Epidermal melanocyte (primary cell): Measurements from ENCODE around the gene OAT.
"Not testable (repeated sequence)": the region's sequence is repeated elsewhere in the genome, so short reads cannot be mapped to it uniquely, and the experiment has no call there.

Experiments
- DNase-seq: peaks from one replicate; pipeline ENCODE4 v3.0.0; 2011; ENCODE audit warnings: low spot score; ENCODE audit not compliant: insufficient read length

OAT gene

DNA sequence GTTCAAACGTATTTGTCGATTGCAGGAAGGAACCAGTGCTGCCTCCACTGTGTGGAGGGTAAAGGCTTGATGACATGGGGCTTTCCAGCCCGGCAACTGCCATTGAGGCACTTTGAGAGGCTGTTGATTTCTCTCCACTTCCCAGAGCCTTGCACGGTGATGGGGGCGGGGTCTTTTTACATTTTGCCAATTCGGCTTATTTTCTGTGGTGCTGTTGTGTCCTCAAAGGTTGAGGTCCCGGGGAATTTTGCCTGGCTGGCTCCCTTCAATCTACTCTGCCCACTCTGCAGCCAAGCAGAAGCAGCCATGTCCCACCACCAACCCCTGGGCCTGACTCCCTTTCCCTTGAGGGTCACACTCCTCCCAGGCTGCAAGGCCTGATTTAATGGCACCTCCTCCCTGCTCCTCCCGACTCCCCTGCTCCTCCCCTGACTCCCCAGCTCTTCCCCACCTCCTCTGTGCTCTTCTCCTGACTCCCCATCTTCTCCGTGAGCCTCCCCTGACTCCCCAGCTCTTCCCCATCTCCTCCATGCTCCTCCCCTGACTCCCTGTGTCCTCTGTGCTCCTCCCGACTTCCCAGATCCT, 39.0 kb downstream of the OAT start:
- no peak for DNase-seq

DNA sequence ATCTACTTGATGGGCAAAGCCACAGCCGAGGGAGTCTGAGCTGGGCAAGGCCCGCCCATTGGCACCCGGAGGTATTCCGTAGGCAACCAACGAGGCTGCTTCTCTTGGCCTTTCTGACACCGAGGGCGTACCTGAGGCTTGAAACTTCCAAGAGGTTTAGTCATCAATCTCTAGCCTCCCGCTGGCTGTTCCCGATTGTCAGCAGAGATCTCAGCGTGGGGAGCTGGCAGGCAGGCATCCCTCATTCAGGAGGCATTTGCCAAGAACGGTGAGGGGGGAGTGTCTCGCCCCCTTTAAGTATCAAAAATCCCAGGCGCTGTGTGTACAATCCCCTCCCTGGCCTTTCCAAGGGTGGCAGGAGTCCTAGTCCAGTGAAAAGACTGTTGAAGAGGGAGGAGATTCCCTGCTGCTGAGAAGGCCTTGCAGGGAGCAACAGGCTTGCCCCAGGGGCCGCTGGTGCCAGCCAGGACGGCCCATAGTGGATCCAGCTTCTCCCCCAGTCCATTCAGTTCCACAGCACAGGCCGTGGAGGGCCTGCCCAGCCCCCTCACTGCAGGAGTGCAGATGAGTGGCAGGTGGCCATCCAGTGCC, 39.7 kb downstream of the OAT start:
- DNase-seq, result no peak

DNA sequence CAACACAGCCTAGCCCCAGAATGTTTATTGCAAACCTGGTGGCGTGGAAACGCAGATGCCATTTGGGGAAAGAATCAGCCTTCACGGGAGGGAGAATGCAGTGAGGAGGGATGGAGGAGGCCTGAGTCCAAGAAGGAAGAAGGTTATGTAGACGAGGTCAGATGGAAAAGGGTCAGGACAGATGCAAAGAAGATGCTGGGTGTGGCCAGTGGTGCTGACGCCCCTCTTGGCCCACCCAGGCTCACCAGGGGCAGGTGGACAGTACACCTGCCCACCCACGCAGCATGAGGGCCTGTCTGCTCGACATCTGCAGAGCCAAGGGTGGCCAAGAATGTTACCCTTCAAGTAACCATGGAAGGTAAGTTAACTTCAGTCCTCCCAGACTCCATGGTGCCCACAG, 40.5 kb downstream of the OAT start:
- DNase-seq, result no peak

DNA sequence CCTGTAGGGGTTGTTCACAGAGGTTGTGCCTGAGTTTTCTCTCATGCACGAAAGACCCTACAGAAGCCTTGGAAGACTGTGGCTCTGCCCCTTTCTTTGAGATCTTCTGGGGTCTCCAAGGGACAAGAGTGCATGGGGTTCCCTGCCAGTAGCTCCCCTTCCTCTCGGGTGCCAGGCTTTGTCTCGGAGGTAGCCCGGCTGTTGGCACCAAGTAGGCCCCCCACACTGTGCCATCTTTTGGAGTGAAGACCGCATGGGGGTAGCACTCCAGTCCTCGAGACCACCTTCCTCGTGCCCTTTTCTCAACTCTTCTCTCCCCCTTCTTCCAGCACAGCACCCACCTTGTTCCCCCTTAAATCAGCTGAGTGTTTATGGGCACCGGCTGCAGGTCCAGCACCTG, 41.6 kb downstream of the OAT start:
- DNase-seq, result no peak

DNA sequence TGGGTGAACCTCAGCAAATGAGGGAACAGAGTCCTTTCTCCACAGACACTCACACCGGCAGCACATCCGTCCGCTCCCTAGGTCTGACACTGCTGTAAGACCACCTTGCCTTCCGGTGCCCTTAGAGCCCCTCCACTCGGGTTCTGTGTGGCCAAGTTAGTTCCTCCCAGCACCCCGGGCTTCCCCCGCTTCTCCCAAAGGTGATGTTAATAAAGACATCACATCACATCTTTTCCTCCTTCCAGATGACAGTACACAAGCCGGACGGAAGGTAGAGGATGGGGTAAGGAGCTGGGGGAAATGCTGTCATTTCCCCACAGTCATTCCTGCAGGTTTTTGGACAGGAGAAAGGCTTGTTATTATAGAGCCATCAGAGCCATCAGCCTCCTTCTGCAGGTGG, 42.3 kb downstream of the OAT start:
- no peak for DNase-seq

DNA sequence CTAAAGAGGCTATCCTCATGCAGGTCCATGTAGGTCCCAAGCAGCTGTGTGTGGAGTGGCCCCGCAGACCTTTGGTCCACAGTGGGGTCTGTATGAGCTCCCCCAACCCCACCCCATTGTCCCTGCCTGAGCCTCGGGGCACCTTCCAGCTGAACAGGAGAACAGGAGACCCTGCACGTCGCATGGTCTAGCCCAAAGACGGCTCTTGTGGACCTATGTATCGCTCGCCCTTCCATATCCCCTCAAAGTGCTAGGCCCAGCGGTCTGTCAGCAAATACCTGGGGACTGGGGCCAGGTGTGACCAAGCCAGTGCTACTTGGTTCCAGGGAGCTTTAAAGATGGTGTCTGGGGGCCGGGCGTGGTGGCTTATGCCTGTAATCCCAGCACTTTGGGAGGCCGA, 43.0 kb downstream of the OAT start:
- DNase-seq, result no peak

DNA sequence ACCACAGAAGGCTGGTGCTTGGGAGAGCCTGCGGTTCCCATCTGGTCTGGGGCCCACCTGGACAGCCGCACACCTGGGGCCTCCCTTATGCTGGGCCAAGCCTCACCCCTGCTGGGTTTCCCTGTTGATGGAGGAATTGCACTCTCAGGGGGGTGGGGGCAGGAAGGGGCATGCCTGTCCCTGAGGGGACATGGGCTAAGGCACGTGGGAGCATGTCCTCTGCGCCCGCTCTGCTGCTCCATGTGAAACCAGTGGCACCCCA, 43.4 kb downstream of the OAT start:
- no peak for DNase-seq

DNA sequence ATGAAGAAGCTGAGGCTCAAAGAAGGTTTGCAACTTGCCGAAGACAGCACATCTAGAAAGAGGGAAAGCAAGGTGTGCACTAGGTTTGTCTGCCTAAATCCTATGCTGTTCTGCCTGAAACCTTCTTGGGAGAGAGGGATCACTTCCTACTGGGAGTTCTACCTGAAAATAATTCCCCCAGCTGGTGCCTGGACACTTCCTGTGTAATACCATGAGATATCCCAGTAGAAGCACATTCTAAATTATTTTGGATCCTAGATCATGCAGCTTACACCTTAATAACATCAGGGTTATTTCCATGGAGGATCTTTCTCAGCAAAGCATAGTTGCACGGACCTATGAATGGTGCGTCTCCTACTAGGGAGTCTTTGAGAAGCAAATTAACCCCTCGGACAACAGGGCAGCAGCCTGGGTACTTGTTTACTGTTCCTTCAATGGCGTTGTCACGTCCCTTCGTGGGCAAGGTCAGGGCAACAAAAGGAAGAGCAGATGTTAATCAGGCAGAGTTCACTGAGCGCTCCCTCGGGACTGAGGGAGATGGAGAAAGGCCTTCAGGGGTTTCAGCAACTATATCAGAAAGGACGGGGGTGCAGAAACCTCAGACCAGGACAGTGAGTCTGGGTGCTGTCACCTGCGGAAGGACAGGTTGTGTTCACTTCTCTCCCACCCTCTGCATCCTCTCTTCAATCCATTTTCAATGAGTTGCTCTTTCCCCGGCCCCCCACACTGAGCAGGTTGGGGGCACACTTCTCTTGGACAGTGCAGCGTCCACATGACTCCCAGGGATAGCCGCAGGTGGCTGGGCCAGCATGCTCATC, 44.0 kb downstream of the OAT start:
- no peak for DNase-seq

DNA sequence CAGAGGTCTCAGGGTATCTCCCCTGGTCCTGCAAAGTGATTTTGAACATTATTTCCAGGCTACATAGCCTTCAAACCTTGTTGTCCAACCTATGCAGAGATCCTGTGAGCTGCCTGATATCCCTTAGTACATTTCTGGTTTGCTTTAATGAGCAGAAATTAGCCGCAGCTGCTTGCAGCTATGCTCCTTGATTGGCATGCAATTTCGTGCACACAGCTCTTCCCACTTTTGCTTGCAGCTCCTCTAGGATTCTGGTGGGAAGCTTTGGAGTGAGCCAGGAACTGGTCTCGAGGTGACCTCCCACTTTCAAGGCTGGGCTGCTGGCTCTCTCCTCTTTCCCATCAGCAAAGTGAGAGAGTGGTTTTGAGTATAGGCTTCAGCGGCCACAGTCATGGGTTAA, 45.8 kb downstream of the OAT start:
- no peak for DNase-seq

DNA sequence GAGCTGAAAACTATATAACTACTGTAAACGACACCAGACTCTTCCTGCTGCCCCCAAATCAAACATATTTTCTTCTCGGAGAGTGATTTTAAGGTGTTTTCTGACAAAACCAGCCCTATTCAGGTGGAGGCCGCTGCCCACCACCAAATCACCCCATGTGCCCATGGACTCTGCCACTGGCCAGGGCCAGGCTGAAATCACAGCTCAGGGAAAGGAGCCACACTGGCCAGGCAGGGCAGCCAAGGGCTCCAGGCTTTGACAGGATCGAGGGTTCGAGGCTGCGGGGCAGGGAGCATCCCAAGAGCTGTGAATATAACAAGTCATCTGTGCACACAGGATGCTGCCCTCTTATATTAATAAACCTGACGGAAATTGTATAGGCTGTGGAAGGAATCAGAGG, 48.3 kb downstream of the OAT start:
- no peak for DNase-seq

DNA sequence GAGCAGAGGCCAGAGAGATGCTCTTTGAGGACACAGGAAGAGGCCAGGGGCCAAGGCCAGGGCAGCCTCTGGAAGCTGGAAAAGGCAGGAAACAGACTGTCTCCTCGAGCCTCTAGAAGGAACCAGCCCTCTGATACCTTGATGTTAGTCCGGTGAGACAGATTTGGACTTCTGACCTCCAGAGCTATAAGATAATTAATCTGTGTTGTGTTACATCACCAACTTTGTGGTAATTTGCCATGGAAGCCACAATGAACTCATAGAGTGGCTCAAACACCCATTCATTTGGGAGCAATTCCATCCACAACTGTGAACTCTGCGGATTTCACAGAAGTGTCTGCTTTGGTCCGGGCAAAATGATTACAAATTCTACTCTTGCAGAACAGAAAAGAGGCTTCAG, 48.7 kb downstream of the OAT start:
- DNase-seq, result no peak

DNA sequence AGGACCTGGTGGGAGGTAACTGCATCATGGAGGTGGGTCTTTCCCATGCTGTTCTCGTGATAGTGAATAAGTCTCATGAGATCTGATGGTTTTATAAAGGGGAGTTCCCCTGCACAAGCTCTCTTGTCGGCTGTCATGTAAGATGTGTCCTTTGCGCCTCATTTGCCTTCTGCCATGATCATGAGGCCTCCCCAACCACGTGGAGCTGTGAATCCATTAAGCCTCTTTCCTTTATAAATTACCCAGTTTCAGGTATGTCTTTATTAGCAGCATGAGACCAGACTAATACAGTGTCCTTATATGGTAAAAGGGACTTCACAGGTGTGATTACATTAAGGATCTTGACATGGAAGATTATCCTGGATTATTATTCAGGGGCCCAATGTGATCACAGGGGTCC, 49.2 kb downstream of the OAT start:
- not testable (repeated sequence) for DNase-seq

DNA sequence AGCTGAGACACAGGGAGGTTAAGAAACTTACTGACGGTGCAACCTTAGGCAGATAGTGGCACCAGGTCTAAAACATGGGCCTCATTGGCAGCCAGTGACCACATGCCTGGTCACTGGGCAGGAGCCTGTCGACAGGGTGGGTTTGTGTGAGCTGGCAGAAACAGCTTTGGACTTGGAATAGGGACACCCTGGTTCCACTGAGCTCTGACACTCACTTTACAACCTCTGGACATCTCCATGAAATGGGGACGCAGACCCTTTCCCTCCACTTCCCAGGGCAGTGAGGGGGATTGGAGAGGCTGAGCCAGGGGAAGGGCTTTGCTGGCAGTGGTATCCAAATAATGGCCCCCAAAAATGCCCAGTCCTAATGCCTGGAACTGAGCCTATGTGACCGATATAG, 49.7 kb downstream of the OAT start:
- DNase-seq, result no peak

DNA sequence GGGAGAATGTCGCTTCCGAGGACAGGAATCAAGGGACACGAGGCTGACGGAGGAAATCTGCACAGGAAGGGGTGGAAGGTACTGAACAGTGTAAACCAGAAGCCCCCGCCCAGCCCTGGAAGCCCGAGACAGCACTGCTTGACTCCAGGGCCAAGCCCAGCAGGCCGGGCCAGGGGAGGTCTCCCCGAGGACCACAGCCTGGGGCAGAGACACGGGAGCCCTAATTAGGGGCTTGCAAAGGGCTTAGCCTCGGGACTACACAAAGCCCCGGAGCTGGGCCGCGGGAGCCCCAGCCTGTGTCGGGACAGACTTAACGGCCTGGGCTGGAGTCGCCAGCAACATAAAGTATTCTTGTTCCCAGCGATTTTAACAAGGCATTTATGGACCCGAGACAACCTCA, 50.8 kb downstream of the OAT start:
- no peak for DNase-seq

DNA sequence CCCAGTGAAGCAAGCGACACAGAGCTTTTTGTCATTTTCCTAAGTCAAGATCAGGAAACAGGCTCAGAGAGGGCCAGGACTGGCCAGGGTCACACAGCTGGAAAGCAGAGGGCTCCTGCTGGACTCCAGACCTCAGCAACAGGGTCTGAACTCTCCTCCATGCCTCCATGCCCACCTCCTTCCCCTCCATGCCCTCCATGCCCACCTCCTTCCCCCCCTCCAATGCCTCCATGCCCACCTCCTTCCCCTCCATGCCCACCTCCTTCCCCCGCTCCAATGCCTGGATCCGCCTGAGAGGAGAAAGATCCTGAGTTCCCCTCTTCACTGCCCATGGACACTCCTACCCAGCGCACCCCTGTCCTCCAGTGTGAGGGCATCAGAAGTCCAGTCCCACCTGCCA, 51.3 kb downstream of the OAT start:
- DNase-seq, result no peak

DNA sequence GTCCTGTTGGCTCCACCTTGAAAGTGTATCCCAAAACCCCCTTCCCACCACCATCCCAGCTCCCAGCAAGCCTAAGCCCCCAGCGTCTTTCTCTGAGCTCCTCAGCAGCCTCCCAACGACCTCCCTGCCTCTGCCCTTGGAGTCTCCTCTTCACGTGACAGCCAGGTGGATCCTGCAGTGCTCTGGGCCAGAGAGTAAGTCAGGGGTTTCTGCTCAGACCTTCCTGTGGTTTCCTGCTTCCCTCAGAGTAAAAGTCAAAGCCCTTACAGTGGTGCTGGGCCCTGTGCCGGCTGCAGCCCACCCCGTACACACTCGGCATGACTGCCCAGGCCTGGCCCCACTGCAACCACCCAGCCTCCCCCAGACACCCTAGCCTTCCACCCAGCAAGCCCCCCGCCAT, 51.9 kb downstream of the OAT start:
- DNase-seq, result no peak

DNA sequence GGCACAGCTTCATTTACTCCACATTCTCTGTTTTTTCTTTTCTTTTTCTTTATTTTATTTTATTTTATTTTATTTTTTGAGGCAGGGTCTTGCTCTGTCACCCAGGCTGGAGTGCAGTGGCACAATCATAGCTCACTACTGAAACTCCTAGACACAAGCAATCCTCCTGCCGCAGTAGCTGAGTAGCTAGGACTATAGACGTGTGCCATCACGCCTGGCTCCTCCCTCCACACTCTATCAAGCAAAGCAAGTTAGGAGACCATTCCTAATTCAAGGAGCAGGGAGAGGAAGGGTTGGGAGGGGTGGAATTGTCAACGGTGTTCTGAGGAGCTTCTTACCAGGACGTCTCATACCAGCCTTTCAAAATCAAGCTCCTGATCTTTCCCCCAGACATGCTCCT, 52.4 kb downstream of the OAT start:
- DNase-seq, result no peak

DNA sequence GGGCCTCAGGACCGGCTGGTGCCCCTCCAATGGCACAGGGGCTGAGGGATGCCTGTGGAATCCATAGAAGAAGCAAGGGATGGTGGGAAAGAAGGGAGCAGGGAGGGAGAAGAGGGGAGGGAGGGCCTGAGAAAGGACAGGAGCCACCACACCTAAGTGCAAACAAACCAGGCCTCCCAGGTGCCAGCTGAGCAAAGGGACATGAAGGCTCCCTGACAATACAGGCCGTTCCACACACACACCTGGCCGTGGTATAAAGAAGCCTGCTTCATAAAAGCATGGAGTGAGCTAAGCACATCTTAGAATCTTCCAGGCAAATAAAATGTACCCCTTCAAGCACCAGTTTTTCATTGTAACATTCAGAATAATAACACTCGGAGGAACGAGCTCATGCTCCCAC, 54.0 kb downstream of the OAT start:
- DNase-seq, result no peak

DNA sequence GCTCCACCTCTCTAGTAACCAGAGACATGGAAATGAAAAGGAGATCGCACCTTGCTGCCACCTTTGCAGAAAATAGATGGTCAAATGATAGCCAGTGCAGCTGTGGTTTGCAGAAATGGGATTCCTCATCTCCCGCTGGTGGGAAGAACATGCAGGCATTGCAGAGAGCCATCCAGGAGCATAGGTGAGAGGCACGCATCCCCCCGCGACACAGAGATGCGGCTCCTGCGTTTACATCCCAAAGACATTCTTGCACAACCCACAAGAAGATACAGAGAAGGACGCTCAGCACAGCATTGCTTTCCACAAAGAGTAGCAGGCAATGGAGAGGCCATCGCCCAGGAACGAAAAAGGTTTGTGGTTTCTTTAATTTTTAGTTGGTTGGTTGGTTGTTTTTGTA, 56.2 kb downstream of the OAT start:
- DNase-seq, result no peak

DNA sequence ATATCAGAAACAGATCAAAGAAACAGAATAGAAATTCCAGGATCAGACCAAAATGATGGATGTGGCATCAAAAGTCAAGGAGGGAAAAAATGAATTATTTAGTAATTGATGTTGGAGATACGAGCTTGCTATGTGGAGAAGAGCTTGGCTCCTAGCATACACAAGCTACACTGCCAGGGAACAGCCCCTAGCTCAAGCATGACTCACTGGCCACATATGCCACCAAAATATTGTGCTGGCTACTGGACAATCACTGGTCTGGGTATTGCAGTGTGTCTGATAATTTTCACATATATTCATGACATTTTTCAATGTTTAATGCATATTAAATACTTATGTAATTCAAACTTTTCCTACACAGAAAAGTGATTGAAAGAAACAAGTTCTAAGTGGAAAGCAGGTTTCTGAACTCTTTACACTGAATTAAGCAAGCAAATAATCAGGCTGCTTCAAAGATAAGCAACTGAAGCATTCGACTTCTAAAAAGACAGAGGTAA, 59.3 kb downstream of the OAT start:
- DNase-seq, result no peak

DNA sequence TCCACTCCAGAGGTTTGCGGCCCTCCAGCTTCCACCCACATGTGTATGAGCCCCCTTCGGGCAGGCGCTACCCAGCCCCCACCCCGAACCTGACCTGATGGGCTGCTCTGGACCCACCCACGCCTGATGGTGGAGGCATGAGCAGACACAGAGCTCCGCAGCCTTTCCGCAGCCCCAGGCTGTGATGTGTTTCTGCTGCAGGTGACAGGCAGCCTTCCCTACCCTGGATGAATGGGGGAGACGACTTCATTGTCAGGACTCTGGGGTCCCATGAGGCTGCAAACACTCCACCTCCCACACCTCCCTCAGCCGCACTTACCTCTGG, 61.2 kb downstream of the OAT start:
- no peak for DNase-seq

DNA sequence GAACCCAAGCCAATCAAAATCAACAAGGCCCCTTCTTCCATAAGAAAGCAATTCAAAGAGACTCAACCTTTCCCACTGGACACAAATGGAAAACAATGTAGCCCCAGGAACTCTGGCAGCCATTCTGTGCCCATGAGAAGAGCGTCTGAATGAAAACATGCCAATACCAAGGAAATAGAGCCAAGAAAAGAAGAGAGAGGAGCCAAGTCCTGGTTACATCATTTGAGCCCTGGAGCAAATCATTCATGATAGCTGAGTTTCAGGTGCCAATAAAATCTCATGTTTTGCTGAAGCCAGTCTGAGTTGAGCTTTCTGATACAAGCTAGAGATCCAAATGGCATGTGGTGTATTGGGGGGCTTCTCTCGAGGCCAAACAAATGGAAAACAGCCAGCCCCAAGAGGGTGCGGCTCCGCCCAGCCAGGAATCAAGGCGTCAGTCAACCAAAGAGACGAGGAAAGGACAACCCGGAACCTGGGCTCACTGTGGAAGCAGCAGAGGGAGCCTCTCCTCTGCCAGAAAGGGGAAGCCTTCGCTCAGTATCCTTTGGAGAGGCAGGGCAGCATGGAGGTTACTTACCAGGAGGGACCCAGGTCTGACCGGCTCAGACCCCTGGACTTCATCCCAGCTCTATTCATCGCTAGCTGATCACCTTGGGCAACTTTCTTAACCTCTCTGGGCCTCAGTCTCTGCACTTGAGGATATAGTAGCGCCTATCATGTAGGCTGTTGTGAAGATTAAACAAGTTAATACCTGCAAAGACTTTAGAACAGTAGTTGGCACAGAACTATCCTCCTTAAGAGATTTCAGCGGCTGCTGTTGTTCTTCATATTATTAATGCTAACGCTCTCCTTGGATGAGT, 61.8 kb downstream of the OAT start:
- no peak for DNase-seq
